ENCODE data around the gene FANK1. TPM values are rescaled to one million over a fixed set of nuclear protein-coding genes. Genes with fewer than 3 reads are reported as not detected.

Gene FANK1, protein sequence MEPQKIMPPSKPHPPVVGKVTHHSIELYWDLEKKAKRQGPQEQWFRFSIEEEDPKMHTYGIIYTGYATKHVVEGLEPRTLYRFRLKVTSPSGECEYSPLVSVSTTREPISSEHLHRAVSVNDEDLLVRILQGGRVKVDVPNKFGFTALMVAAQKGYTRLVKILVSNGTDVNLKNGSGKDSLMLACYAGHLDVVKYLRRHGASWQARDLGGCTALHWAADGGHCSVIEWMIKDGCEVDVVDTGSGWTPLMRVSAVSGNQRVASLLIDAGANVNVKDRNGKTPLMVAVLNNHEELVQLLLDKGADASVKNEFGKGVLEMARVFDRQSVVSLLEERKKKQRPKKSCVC
- total RNA-seq: 2.2 and 3.7 TPM in 2 replicates

DNA sequence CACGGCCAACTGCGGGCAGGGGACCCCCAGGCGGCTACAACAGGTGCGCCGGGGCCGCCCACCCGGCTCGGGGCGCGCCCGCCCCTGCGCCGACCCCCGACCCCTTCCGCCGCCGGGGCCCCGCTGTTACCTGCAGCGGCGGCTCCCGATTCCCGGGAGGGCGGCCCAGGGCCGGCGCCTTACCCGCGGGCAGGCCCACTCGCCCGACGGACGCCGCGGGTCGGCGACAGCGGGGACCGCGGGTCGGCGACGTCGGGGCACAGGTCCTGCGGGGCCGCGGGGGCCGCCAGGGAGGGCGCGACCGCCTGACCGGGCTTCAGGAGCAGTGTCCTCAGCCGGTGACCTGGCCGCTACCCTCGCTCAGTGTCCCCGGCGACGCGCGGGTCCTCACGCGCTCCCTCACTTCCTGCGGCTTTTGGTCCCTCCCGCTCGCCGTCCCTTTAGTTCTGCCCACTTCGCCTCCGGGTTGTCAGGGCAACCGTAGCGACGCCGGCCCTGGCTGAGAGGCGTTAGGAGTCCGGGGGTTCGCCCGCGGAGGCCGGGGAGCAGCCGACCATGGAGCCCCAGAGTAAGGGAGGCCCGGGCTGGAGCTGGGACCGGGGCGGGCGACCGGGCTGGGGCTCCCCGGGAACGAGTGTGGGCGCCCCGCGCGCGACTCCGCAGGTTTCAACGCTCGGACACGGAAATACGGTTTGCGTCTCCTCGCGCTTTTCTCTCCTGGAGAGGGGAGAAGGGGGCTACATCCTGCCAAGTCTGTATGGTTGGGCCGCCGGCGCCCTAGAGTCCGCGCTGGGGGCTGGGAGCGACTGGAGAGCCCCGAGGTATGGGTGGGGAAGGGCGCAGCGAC, at the start of gene FANK1:
FANK1 (plus strand) TSS at position 477 of the 847 bp plus-strand sequence; CDS start at position 556, 79 bp downstream.

DNA sequence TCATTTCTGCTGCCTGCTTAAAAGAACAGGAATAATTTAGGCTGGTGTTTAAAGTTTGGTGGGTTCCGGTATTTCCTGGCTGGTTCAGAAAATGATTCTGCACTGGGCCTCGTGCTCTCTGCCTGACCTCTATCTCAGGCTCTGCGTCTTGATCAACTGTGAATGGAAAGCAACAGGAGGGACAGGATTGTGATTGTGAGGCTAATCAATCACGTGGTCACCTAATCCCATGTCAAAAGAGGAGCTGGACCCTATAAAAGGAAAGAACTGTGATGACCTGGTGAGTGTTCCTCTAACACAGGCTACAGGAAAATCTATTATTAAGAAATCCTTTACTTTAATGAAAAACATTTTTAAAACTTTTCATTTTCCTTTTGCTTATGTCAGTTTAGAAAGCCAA, 15.2 kb upstream of the FANK1 start, which contains the start of gene DHX32:
DHX32 (minus strand) TSS at position 101 of the 400 bp plus-strand sequence. CDS start 468 bp downstream, outside the sequence.

Other genes starting within 250 kb of the FANK1 start
- gene TEX36, start 213.4 kb upstream of the FANK1 start, total RNA-seq: not detected in 2 replicates
- 26.0 and 26.7 TPM in 2 replicates for gene EDRF1, start 176.9 kb upstream of the FANK1 start, total RNA-seq
- under 0.01 TPM in 1 of 2 replicates, not detected in the other for gene MMP21, start 120.7 kb upstream of the FANK1 start, total RNA-seq
- gene UROS, start 73.3 kb upstream of the FANK1 start, total RNA-seq: 60.9 and 69.7 TPM in 2 replicates
- gene BCCIP, start 73.0 kb upstream of the FANK1 start, total RNA-seq: 52.5 and 78.0 TPM in 2 replicates
- 44.0 and 45.6 TPM in 2 replicates for gene DHX32, start 15.3 kb upstream of the FANK1 start, total RNA-seq

All from uterine smooth muscle cell (primary cell).